Right renal cortex interstitium (tissue), 3 donors: ENCODE results near the gene SERPINE1. TPM values are rescaled to one million over a fixed set of nuclear protein-coding genes. Genes with fewer than 3 reads are reported as not detected.

ENCODE experiments used
- DNase-seq, 3 donors: peaks; one replicate each; pipeline ENCODE4 v3.0.0-alpha.2; 2013; ENCODE audit warnings: low read depth in 3 of 3, low spot score in 2 of 3
- polyA plus RNA-seq, 3 donors: library from polyadenylated mRNA; unstranded; fragments of 120-200 nt; gene quantifications; one replicate each; pipeline ENCODE4 v1.2.1, GENCODE V29; 2013; ENCODE audit not compliant: insufficient read length in 3 of 3

Gene SERPINE1
- polyA plus RNA-seq, 3 donors, result 0.89 to 1.2 (median 1.1) TPM

DNA sequence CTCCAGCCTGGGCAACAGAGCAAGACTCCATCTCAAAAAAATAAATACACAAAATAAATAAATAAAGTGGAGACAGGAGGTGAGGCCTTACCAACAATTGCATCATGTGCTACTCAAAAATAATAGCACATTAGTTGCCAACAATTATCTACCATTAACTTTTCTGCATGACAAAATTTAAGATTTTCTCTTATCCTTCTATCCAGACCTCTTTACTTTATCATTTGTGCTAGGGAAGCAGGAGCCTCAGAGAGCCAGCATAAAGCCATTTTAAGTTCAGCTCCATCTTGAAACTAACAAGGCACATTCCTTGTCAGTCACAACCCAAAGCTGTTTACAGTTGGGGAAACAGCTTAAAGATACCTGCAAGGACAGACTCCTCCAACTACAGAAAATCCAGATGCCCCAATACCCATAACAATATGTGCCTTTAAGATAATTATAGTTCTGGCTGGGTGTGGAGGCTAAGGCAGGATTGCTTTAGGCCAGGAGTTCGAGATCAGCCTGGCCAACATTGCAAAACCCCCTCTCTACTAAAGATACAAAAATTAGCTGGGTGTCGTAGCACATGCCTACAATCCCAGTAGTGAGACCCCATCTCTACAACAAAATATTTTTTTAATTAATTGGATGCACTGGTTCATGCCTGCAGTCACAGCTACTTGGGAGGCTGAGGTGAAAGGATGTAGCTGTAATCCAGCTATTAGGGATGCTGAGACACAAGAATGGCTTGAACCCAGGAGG lies 25.2 kb downstream of the SERPINE1 start:
- DNase-seq, result no peak

DNA sequence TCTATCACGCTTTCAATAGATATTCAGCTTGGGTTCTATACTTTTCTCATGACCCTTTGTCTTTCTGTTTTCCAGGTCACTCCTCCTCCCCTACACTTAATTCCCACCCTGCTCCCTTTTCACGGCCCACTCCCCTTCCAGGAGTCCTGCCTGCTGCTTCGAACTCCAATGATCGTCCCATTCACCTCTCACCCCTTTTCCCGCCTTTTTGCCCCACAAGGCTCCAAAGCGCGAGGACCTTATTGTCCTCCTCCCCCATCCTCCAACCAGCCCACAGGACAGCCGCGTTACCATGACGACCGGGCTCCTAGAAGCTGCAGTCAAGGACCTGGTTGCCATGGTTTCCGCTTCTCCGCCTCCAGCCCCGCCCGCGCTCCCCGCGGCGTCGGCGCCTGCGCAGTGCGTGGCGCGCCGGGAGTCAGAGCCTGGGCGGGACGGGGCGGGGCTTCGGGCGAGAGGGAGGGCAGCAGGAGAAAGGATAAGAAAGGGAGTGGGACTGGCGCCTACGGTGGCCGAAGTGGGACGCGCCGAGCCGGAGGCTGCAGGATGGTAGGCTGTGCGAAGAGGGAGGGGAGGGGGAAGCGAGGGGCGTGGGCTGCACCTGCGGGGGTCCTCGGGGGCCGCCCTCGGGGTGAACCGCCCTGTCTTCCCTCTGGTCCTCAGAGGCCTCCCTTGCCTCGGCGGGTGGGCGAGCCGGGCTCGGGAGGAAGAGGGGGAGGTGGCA lies 27.2 kb downstream of the SERPINE1 start, which contains the start of gene AP1S1:
TSS of gene AP1S1 (plus strand) at position 508 of the 724 bp plus-strand sequence. CDS start at position 547, 39 bp downstream.
- DNase-seq, result peak; percentile 85 to 92 (median 91)

DNA sequence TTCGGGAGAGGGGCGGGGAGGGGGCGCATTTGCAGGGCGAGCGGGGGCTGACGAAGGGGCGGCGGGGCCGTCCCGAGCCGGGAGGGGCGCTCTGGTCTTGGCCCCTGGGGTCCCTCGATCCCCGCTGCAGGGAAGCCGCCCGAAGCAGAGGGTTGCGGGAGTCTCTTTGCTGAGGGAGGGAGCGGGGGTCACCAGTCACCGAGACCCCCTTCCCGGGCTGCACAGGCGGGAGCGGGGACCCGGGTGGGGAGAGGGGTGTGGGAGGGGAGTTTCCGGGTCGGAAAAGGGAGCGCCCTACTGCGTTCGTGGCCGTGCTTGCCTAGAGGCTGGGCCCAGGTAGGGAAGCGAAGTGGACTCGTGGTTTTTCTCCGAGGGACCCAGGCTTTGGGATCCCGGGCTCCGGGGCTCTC lies 27.8 kb downstream of the SERPINE1 start:
- DNase-seq, result no peak

DNA sequence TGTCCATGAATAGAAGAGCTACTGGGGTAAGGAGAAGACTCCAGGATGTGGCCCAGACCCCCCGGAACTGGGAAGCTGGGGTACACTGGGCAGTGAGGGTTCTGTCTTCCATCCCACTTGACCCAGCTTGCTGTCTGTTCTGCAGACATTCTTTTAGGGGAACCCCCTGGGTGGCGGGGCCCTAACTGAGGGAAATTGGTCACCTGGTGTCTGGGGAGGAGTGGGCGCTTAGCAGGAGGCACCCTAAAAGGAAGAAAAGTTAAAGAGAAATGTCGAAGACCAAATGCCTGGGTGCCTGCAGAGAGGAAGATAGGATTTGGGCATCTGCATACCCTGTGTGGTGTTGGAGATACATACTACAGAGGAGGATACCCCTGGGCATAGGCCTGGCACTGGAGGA lies 28.4 kb downstream of the SERPINE1 start:
- no peak for DNase-seq

DNA sequence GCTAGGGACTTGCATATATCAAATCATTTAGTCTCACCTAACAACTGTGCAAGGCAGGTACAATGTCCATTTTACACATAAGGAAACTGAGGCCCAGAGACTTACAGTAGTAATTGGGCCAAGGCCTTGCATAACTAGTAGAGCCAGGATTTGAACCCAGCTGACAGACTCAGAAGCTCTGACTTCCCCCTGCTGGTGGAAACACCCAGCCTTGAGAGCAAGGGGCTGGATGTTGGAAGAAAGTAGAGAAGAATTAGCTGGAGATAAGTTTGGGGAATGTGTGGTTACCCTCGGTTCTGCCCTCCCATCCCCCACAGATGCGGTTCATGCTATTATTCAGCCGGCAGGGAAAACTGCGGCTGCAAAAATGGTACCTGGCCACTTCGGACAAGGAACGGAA lies 29.4 kb downstream of the SERPINE1 start:
- DNase-seq, result no peak

DNA sequence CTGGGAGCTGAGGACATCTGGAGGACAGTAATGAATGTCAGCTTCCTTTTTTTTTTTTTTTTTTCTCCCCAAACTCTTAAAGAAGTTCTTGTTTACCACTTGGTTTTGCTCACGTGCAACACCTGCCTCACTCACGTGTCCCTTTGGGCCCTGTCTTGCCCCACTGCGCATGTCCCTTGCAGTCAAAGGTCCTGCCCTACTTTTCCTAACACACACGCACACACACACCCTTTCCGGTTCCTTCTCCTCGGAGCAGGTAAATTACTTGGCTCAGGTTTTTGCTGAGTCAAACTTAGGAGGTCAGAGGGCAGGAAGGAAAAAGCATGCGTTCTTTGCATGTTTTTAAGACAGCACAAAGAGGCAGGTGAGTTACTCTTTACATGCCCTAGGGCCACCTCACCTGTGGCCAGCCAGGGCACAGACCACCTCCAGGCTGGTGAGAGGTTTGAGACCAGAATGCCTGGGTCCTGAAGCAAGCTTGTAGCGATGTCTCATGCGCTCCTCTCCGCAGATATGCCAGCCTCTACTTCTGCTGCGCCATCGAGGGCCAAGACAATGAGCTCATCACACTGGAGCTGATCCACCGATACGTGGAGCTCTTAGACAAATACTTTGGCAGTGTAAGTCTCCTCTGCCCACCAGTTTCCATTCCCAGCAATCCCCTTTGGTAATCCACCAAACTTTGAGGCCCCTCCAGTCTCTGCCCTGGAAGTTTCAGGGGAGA lies 30.1 kb downstream of the SERPINE1 start:
- no peak for DNase-seq

DNA sequence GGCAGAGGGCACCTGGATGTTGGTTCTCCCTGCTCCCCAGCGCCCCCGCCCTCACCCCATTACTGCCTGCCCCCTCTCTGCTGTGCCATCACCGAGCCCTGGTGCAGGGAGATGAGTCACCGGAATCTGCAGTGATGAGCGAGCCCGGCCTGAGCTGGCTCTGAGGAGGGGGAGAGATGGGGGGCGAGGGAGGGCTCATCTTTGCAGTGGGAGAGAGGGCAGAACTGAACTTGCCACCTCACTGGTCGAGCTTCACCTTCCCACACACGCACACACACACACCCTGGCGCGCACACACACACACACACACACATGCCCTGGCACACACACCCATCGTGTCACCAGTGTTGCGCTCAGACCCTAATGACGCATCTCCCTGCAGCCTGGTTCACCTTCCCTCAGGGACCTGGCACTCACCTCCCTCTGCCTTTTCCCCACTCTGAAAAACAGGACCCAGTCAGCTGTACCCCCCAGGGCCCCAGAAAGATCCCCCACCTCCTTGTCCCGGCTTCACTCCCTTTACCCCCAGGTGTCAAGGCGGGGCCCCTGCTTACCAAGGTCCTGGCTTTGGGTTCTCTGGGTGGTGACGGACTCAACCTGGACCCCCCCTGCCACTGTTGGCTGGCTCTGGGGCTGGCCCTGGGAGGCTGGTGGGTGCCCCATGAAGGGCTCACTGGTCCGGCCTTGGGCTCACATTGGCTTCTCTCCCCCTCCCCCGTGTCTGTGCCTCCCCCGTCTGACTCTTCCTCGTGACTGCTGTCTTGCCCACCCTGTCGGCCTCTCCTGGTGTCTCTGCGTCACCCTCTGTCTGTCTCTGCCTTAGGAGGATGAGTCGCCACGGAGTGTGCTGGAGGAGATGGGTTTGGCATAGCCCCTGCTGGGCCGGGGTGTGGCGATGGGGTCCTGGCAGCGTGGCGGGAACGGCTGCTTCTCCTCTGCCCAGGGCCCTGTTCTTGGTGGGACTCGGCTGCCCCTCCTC lies 33.1 kb downstream of the SERPINE1 start:
- no peak for DNase-seq

DNA sequence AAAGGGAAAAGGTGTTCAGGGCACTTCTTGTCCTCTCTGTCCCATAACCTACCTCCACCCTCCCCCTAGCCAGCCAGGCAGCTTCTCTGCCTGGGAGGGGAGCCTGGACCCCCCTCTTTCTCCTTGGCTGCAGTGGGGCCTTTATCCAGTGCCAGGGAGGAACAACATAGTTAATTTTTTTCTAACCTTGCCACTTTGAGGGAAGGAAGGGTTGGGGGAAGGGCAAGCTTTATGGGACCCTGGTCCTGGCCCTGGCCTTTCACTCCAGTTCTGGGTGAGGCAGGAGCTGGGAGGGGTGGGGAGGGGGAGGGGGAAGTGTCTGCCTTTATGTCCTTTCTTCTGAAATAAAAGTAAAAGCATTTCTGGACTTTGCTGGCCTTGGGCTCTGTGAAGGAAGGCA lies 34.0 kb downstream of the SERPINE1 start:
- no peak for DNase-seq

DNA sequence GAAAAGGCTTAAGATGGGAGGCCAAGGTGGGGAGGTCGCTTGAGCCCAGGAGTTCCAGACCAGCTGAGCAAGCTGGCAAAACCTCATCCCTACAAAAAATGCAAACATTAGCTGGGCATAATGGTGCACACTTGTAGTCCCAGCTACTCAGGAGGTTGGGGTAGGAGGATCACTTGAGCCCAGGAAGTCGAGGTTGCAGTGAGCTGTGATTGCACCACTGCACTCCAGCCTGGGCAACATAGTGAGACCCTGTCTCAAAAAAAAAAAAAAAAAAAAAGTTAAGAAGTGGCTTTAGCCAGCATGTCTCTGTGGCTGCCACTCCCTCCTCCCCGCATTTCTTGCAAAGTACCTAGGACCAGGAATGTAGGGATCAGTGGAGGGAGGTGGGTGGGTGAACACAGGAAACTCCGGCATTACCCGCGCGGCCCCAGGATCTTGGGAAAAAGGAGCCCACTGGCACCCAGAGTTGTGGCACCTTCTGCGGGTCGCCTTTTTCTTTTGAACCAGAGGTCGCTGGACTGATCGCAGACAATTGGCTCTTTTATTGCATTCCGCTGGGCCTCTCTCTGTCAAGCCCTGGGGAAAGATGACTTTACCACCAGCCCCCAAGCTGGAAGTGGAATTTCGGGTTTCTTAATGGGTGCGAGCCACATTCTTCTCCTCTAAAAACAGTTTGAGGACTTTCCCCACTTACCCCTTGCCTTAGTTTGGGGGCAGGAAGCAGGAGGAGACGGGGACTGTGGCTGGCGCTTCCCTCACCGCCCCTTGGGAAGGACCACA lies 35.0 kb downstream of the SERPINE1 start:
- DNase-seq, result no peak

DNA sequence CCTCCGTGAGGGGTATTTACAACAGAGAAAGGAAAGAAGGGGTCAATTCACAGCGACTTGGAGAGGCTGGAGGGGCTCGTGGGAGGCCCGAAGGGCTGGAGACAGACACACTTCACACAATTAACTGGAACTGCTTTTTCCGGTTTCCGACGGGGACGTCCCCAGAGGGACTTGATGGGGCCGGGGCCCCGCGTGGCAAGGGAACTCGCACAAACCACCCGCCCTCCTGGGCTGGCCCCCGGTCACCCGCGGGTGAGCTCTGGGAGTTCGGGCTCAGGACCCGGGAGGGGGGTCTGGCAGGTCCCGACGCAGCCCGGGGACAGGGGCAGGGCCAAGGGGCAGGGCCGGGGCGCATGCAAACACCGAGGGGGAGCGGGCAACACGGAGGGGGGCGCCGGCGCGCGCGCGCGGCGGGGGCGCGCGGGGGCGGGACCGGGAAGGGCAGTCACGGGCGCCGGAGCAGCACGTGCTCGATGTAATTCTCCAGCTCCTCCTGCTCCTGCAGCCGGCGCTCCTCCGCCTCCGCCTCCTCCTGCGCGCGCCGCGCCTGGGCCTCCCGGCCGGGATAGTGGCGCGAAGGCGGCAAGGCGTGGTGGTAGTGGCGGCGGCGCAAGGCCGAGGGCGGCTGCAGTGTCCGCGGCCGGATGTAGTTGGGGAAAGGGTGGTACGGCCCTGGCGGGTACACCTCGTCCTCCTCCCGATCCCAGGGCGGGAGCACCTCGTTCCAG lies 35.8 kb downstream of the SERPINE1 start:
- DNase-seq, result no peak

DNA sequence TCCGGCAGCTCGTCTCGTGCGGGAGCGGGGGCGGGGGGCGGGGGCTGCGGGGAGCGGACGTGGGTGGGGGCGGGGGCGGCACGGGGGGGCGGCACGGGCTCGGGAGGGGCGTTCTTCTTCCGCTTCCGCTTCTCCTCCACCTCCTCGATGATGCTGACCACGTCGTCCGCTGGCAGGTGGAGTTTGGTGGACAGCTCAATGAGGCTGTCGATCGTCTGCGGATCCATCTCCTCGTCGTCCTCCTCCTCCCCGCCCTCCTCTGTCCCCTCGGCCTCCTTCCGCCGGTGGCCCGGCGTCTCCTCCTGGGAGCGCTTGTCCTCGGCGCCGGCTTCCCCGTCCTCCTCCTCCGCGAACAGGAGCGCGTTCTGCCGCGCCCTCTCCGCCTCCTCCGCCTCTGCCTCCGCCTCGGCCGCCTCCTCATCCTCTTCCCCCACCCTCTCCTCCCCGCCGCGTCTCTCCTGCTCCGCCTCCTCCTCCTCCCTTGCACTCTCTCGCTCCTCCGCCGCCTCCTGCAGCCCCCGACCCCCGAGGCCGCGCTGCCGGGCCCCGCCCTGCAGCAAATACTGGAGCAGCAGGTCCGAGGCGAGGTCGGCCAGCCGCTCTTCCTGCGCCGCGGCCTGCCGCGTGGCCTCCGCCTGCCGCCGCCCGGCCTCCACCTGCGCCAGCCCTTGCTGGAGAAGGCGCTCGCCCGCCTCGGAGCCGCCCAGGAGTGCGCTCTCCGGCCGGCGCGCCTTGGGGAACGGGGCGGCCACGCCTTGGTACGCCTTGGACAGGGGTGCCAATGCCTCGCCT lies 36.6 kb downstream of the SERPINE1 start:
- DNase-seq, result no peak

DNA sequence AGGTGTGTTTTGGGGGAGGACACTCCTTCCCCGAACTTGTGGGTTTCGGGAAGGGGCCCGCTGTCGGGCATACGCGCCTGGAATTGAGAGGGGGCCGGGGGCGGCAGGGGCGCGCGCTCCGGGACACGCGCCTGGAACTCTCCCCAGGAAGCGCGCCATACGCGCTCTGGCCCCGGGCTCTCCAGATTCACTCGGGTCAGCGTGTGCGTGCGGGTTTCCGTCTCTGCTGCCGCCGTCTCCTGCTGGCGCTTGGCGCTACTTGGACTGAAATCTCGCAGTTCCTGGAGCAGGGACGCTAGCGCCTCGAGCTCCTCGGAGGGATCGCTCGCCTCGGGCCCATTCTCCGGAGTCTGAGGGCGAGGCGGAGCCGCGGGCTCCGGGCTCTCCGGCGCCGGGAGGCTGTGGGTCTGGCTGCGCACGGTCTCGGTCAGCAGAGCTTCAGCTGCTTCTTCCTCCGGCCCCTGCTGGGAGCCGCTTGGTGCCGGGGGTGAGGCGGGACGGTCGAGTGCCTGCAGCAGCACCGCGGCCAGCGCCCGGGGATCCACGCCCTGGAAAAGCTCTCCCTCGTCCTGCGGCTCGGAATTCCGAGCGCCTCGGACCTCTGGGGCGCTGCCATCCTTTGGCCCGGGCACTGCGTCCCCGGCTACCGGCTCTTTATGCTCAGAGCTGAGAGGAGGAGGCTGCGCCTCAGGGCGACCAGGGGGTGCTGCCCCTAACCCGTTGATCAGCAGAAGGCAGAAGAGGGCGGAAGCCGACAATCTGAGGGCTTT lies 37.4 kb downstream of the SERPINE1 start:
- no peak for DNase-seq

DNA sequence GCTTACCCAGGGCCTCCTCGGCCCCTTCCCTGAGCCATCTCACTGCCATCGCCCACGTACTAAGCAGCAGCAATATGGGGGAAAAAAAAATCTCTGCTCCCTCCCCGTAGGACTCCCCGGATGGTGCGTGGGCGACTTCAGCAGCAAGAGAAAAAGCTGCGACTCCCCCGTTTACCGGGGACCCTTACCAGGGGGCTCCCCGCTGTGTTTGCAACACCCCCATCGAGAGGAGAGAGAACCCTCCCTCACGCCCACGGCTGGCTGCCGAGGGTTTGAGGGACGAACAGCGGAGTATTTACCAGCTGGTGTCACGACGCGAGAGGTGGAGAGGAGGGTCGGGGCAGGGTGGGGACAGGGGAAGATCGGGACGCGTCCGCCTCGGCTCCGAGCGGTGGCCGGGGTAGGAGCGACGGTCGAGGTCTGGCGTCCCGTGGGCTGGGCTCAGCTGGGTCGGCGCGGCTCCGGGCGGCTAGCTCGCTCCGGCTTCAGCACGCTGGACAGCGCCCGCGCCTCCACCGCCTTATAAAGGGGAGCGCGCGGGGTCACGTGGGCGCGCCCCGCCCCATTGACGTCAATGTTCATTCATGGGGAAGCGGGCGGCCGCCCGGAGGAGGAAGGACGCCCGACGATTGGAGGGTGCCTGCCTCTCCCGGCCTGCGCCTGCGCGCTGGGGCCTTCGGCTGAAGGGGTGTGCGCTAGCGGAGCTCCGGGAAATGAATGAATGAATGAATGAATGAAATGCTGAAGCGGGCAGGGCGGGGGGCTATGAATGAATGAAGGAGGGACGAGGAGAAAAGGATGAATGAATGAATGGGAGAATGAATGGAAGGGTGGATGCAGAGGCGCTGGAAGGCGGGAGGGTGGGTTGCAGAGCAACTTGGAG lies 38.4 kb downstream of the SERPINE1 start, which contains the start of gene VGF:
TSS of gene VGF (minus strand) at position 495 of the 883 bp plus-strand sequence. CDS start 726 bp downstream, outside the sequence.
- DNase-seq, result peak in 2 of 3 donors; percentile 70 to 85

DNA sequence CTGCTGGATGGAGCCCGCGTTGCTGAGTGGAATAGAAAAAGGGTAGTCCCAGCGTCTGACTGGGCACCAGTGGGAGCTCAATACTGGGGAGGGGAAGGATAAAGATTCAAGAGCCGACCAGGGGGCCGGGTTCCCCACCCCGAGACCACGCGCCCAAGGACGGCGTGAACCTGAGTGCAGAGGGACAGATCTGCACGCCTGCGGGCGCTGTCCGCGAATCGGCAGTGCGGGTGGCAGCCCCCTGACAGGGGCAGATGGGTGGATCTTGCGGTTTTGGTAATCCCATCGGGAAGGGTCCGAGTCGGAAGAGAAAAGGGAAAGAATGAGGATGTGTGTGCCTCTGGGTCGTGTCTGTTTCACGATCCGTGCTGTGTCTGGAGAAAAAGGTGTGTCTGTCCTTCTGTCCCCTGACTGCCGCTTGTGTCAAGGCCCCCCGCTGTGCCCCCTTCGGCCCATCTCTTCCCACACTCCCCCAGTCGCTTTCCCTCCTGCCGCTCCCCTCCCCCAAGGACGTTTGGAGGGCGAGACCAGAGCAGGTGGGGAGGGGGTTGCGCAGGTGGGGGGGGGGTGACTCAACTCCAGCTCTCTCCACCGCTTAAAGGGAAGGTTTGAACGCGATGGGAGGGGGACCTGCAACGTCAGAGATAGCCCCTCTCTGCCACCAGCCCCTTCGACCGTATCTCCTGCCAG lies 39.2 kb downstream of the SERPINE1 start:
- DNase-seq, result no peak

DNA sequence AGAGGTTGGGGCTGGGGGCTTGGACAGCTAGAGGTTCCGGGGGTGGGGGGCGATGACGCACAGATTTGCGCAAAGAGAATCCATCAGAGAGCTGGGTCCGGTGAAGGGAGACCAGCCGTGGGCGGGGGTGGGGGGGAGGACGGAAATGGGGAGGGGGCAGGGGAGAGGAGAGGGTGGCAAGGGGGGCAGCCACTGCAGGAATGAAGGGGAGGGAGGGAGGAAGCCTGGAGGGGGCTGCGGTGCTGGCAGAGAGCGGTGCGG lies 39.7 kb downstream of the SERPINE1 start:
- DNase-seq, result no peak
